Amniotic stem cell (primary cell): ENCODE results near the gene AOC1.
"Not testable (repeated sequence)": the region's sequence is repeated elsewhere in the genome, so short reads cannot be mapped to it uniquely, and the experiment has no call there.

Experiments used
- DNase-seq: peaks from one replicate; lab custom pipeline; 2025; lab: John Stamatoyannopoulos, UW

Gene AOC1

GRCh38 chr7:150852371-150852905, at the start of gene AOC1:
Gene AOC1, plus strand, starts transcription at chr7:150852517. Its CDS starts 3,954 bp downstream, at chr7:150856471.
- no peak for DNase-seq

GRCh38 chr7:150803161-150803860, 49.0 kb upstream of the AOC1 start:
- DNase-seq = no peak

DNA sequence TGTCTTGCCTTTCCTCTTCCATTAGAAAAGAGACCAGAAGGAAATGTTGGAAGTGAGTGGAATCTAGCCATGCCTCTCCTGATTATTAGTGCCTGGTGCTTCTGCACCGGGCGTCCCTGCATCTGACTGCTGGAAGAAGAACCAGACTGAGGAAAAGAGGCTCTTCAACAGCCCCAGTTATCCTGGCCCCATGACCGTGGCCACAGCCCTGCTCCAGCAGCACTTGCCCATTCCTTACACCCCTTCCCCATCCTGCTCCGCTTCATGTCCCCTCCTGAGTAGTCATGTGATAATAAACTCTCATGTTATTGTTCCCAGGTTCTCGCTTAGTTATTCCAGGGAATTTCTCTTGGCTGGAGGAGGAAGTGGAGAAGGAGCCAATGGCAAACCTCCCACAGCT, 47.5 kb upstream of the AOC1 start:
- no peak for DNase-seq

GRCh38 chr7:150805864-150806263, 46.5 kb upstream of the AOC1 start:
- DNase-seq = no peak

- DNase-seq = no peak
Measured at GRCh38 chr7:150806454-150806853, 45.9 kb upstream of the AOC1 start.

- no peak for DNase-seq
Measured at GRCh38 chr7:150806863-150807262, 45.5 kb upstream of the AOC1 start.

DNA sequence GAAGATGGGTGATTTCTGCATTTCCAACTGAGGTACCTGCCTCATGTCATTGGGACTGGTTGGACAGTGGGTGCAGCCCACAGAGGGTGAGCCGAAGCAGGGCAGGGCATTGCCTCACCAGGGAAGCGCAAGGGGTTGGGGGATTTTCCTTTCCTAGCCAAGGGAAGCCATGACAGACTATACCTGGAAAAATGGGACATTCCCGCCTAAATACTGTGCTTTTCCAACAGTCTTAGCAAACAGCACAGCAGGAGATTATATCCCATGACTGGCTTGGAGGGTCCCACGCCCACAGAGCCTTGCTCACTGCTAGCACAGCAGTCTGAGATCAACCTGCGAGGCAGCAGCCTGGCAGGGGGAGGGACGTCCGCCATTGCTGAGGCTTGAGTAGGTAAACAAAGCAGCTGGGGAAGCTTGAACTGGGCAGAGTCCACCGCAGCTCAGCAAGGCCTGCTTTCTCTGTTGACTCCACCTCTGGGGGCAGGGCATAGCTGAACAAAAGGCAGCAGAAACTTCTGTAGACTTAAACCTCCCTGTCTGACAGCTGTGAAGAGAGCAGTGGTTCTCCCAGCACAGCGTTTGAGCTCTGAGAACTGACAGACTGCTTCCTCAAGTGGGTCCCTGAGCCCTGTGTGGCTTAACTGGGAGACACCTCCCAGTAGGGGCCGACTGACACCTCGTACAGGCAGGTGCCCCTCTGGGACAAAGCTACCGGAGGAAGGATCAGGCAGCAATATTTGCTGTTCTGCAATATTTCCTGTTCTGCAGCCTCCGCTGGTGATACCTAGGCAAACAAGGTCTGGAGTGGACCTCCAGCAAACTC, 44.5 kb upstream of the AOC1 start:
- DNase-seq = not testable (repeated sequence)

- no peak for DNase-seq
Measured at GRCh38 chr7:150814328-150815001, 37.9 kb upstream of the AOC1 start.

DNA sequence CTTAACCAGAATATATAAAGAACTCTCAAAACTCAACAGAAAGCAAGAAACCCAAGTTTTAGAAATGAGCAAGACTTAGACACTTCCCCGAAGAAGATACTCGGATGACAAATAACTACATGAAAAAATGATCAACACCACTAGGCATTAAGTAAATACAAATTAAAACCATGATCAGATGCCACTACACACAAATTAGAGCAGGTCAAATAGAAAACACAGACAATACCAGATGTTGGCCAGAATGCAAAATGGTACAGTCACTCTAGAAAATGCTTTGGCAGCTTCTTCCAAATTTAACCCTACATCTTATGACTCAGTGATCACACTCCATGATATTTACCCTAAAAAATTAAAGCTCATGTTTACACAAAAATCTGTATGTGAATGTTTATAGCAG, 33.3 kb upstream of the AOC1 start:
- DNase-seq = no peak

GRCh38 chr7:150820148-150820547, 32.2 kb upstream of the AOC1 start:
- no peak for DNase-seq

DNA sequence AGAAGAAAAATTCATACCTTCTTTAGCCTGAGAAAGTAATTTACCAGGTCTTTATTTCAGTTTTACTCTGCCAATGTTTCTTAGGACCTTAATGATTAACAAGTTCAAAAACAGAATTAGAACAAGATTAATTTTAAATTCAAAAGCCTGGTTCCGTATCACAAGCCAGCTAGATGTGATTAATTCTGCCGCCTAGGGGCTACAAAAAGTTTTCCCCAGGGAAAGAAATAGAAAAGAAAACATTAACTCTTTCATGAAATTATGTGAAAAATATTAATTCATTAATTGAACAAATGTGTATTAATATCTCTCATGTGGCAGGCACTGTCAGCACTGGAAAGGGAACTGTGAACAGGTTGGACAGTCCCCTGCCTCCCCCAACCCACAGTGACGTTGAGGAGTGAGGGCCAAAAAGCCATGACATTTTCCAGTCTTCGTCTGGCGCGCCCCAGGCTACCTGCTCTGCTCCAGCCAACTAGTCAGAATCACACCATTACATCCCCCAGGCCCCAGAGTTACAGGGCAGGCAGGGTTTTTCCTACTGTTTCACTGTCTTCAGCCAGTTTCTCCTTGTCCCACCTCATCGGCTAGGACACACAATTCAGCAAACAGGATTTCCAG, 31.6 kb upstream of the AOC1 start:
- DNase-seq = no peak

DNA sequence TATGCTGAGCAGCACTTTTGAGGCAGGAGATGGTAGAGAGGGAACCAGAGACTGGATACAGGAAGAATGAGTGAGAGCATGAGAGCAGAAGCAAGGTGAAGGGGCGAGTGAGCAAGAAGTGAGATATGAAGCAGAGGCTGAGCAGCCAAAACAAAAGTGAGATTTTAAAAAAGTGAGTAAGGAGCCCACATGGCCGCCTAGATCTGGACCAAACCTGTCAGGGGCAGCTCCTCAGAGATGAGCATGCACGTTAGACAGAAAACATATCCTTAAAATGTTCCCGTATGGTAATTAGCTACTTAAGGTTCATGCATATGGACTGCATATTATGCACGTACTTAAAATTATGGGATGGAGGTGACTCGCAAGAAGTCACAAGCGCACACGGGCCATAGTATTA, 29.3 kb upstream of the AOC1 start:
- no peak for DNase-seq

DNA sequence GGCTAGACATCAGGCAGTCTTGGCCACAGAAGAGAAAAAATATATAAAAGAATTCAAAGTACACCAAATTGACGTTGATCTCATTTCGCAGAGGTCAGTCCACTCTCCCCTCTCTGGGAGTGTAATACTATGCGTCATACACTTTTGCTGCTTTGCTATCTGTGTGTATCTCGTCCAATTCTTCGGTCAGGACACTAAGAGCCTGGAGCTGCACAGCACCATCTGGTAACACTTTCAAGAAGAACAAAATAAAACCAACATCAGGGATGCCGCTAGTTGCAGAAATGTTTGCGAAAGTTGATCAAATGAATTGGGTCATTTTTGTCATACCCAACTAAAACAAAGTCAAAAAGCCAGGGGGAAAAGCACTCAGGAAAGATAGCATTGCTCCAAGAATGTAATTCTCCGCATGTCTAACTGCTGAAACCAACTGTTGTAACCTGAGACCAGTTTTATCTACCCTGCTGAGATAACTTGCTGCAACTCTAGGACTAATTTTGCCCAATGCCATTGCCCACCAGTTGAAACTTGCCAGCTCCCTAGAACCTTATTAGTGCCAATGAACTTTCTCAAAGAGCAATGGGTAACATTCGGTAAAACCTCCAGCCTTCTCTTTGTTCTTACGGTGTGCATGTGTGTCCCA, 28.7 kb upstream of the AOC1 start:
- no peak for DNase-seq

- DNase-seq = no peak
Measured at GRCh38 chr7:150824379-150825177, 27.7 kb upstream of the AOC1 start.

GRCh38 chr7:150826061-150826849, 26.1 kb upstream of the AOC1 start:
- DNase-seq = no peak

- no peak for DNase-seq
Measured at GRCh38 chr7:150828384-150828783, 23.9 kb upstream of the AOC1 start.

GRCh38 chr7:150829426-150829825, 22.9 kb upstream of the AOC1 start:
- DNase-seq = no peak

GRCh38 chr7:150830937-150831336, 21.4 kb upstream of the AOC1 start:
- DNase-seq = no peak

GRCh38 chr7:150831851-150832250, 20.5 kb upstream of the AOC1 start:
- DNase-seq = no peak

DNA sequence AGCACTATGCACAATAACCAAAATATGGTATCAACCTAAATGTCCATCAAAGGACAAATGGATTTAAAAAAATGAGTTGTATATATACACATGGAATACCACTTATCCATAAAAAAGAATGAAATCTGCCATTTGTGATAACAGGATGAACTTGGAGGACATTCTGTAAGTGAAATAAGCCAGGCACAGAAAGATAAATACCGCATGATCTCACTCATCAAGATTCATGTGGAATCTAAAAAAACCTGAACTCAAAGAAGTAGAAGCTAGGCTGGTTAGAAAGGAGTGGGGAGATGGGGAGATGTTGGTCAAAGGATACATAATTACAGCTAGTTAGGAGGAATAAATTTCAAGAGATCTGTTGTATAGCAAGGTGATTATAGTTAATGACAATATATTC, 17.3 kb upstream of the AOC1 start:
- DNase-seq = no peak
